ENCODE data around the gene GXYLT2.
A peak's percentile ranks its signal among the peaks of the same experiment; 100 is the strongest.

- no peak for TF ChIP-seq EZH2 (IDR thresholded peaks at IDR 0.05; ENCODE audit: low read length, missing control alignments)
- TF ChIP-seq CTCF (conservative IDR thresholded peaks at IDR 0.05 in 1 of 2, IDR thresholded peaks at IDR 0.05 in 1 of 2; ENCODE audit: low read depth in 1 of 2, low read length in 2 of 2): peak; percentile 66 to 70
Measured at GRCh38 chr3:72938471-72939265, 50.8 kb downstream of the GXYLT2 start.
